NCI-H1092 (cell line): ENCODE results near the gene RNF13.
"Not testable (repeated sequence)": the region's sequence is repeated elsewhere in the genome, so short reads cannot be mapped to it uniquely, and the experiment has no call there.

ENCODE experiments used
- DNase-seq: peaks from one replicate; lab custom pipeline; 2025; lab: John Stamatoyannopoulos, UW

The RNF13 gene

GRCh38 chr3:149957361-149958125 lies 144.5 kb downstream of the RNF13 start:
- DNase-seq = no peak

GRCh38 chr3:149958171-149958796 lies 145.3 kb downstream of the RNF13 start:
- no peak for DNase-seq

- no peak for DNase-seq
Observed at GRCh38 chr3:149959443-149959842, 146.4 kb downstream of the RNF13 start.

DNA sequence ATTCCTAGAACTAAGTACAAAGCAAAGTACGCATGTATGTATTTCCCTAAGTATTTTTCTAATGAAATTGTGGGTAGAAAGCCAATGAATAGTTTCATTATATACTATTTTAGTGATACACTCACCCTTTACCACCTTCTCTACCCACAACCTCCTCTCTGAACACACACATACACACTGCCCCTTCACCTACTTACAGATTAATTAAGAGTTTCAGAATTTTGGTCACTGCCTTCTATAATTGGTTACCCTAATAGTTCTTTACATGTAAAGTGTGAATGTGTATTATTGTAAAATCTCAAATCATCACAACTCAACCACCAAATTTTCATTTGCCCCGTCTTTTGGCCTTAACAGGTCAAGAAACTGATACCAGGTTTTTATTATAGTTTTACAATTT lies 150.5 kb downstream of the RNF13 start:
- DNase-seq = no peak

DNA sequence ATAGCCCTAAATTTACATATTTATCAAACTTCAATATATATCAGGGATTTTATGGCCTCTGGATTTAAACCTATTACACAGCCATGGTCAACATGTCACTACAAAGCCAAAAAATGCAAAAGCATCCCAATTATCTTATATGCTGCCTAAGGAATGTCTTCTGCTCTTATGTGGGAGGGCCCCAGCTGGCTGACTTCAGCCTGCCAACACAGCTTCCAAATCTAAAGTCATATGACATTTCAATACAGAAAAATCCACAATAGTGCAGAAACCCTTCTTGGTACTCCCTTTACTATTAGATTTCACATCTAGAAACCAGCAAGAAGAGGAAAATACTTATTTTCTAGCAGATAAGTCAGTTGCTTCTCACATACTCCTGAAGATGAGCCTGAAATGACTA lies 151.3 kb downstream of the RNF13 start:
- no peak for DNase-seq

GRCh38 chr3:149965278-149965677 lies 152.3 kb downstream of the RNF13 start:
- no peak for DNase-seq

GRCh38 chr3:149967086-149967685 lies 154.2 kb downstream of the RNF13 start:
- DNase-seq = peak; percentile 21

DNA sequence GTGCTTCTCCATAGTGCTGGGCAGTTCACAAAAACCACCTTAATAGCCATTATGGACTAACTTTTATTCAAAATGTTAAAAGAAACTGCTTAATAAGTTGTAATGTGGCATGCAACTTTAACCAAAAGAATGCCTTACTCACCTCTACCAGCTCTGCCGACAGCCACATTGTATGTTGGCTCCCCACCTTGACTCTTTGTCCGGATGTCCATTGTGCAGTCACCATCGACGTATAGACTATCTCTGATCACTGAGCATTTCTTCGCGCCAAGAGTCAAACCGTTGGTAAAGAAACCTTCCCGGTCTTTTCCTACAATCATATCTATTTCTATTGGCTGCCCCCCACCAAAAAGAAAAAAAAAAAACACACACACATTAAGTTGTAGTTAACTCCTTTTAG lies 155.2 kb downstream of the RNF13 start:
- DNase-seq = no peak

DNA sequence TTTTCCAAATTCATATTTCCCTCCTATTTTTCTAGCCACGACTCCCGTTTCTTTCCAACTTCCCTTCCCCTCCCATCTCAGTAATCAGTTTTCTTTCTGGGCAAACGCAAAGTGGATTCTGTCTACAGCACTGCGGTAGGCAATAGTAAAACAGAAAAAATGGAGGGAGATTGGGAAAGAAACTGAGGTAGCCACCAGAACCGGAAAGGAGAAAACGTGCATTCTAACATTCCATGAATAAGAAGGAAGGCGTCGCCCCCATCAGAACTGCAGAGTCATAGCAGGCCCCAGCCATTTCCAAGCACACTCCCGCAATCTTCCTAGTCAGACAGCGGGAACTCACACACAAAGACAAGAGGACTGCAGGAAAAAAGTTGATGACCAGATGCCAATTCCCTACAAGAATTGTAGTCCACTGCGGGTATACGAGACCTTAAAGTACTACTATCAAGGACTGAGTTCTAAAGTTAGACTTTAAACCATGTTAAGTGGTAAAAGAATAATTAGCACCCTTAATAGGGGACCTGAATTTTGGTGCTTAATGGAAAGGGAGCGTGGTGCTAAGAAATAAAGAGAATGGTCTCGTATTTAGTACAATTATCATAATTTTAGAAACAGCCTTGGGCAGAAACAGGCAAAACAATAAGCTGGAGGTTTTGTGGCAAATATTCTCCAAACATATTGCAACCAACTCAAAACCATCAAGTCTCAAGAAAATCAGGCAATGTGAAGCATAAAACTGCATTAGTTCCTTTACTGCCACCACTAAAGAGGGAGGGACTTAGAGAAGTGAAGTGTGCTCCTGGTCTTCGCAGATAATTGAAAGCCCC lies 156.3 kb downstream of the RNF13 start:
- DNase-seq = peak; percentile 10

- peak; percentile 86 for DNase-seq
Observed at GRCh38 chr3:149969940-149970715, 157.1 kb downstream of the RNF13 start.

- peak; percentile 76 for DNase-seq
Observed at GRCh38 chr3:149970716-149971402, 157.8 kb downstream of the RNF13 start, which contains the start of gene PFN2. PFN2 (minus strand) TSS chr3:149970895; CDS start chr3:149970856, 39 bp downstream.

GRCh38 chr3:149971403-149972075 lies 158.5 kb downstream of the RNF13 start:
- peak; percentile 85 for DNase-seq

DNA sequence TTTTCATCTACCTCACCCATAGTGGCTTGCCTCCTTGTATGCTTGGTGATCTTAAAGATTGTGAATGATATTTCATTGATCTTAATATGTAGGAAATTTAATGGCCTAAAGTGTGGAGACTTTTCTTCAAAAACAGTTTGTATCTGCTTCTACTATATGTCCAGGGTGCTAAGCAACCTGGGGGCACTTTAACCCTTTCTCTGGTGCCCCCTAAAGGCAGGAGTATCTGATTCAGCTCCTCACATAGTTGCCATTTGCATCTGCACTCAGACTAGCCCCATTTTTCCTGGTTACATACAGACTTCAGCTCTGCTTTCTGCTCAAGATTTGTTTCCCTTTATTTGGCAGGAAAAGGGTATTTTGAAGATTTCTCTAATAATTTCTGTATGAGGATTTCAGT lies 162.9 kb downstream of the RNF13 start:
- no peak for DNase-seq

- no peak for DNase-seq
Observed at GRCh38 chr3:149977386-149977785, 164.4 kb downstream of the RNF13 start.

- DNase-seq = not testable (repeated sequence)
Observed at GRCh38 chr3:149981979-149982378, 169.0 kb downstream of the RNF13 start.

- DNase-seq = not testable (repeated sequence)
Observed at GRCh38 chr3:149983053-149983452, 170.0 kb downstream of the RNF13 start.

DNA sequence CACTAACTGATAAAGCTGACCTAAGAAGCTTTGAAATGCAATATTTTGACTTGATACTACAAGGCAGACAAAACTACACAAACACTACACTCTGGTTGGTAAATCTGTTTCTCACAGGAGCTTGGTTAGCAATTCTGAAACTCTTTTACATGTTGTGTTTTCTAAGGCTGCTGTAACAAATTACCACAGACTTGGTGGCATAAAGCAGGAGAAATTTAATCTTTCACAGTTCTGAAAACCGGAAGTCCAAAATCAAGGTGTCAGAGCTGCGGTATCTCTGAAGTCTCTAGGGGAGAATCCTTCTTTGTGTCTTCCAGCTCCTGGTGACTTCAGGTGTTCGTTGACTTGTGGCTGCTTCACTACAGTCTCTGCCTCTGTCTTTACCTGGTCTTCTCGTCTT lies 170.6 kb downstream of the RNF13 start:
- DNase-seq = no peak

GRCh38 chr3:149989307-149989706 lies 176.3 kb downstream of the RNF13 start:
- no peak for DNase-seq

DNA sequence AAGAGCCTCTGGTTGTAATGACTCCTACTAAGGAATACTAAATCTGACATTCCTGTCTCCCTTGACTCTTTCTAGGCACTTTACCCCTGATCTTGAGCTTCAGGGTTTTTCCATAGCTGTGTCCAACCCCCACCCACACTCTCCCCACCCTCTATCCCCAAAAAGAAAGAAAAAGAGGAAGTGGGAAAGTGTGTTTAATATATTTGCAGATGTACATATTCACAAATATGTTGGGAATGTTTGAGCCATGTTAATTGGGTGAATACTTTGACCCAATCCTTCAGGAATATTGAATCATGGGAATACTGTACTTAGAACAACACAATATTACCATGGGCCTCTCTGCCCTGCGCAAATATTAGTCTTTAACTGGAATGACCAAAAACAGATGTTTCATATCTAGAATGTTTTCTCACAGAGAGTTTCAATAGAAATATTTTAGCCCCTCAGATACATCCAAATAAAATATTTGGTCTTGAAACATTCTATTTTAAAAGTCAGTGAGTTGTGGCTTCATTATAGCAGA lies 177.5 kb downstream of the RNF13 start:
- no peak for DNase-seq
